ENCODE data around the gene NECTIN2. TPM values are rescaled to one million over a fixed set of nuclear protein-coding genes. Genes with fewer than 3 reads are reported as not detected.

The NECTIN2 gene
- total and polyA plus RNA-seq, 4 donors: 76.9 to 117 (median 94.0) TPM

DNA sequence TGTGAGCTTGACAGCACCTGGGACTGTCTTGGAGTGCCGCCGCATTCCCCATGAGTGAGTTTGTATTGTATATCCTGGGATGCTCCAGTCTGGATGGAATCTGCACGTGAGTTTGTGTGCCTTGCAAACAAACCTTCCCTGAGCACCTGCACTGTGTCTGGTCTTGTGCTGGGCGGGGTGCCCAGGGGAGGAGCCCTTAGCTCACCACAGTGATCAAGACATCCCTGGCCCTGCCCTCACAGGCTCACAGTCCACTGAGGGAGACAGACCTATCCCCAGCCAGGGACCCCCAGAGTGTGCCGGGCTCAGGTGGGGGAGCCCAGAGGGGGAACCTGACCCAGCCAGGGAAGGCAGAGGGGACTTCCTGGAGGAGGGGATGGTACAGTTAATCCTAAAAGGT lies 38.9 kb upstream of the NECTIN2 start:
- TF ChIP-seq CTCF (IDR thresholded peaks at IDR 0.05; ENCODE audit: control extremely low read depth, extremely low read depth): no peak
- Histone ChIP-seq H3K36me3 (ENCODE audit: control insufficient read depth in 4 of 4, insufficient read depth in 4 of 4, low read length in 4 of 4) (peaks cover 0 to 4% (median 1%) of the 10 kb centered on the region in 4 donors), H3K27me3 (ENCODE audit: control insufficient read depth in 3 of 3, insufficient read depth in 3 of 3, low read length in 2 of 3) (no peaks in the 10 kb centered on the region), H3K4me1 (ENCODE audit: control insufficient read depth in 5 of 5, insufficient read depth in 5 of 5, low read length in 5 of 5) (peaks cover 0 to 27% (median 12%) of the 10 kb centered on the region in 5 donors), H3K9ac (ENCODE audit: insufficient read depth in 1 of 2, low read length in 2 of 2) (no peak overlapping the region), H3K9me3 (ENCODE audit: control insufficient read depth in 4 of 4, insufficient read depth in 3 of 4, low read length in 3 of 4) (peaks cover 0 to 4% (median 0%) of the 10 kb centered on the region in 4 donors), H3K27ac (ENCODE audit: low read depth in 1 of 2, low read length in 1 of 2) (peak overlapping the region in 1 of 2 donors; percentile 94), H3K4me3 (no peak overlapping the region)
- ATAC-seq (ENCODE audit: insufficient read depth, low FRiP score) (no peak), DNase-seq (no peak)
- WGBS, 2 donors: 66 to 78% methylated on average over 5 of the region's 5 CpGs

- H3K27ac ChIP-seq (ENCODE audit: low read depth in 1 of 2, low read length in 1 of 2): peak overlapping the region in 1 of 2 donors; percentile 94
- H3K36me3 ChIP-seq (ENCODE audit: control insufficient read depth in 4 of 4, insufficient read depth in 4 of 4, low read length in 4 of 4): peaks cover 0 to 5% (median 1%) of the 10 kb centered on the region in 4 donors
- 21 to 23% methylated on average over 14 of the region's 14 CpGs for WGBS, 2 donors
- H3K4me1 ChIP-seq (ENCODE audit: control insufficient read depth in 5 of 5, insufficient read depth in 5 of 5, low read length in 5 of 5): peaks cover 0 to 27% (median 12%) of the 10 kb centered on the region in 5 donors
- no peak for TF ChIP-seq CTCF (IDR thresholded peaks at IDR 0.05; ENCODE audit: control extremely low read depth, extremely low read depth)
- DNase-seq (peak; percentile 75 to 82 (median 80)), ATAC-seq (ENCODE audit: insufficient read depth, low FRiP score) (peak; percentile 86)
- peaks cover 0 to 4% (median 0%) of the 10 kb centered on the region in 4 donors for H3K9me3 ChIP-seq (ENCODE audit: control insufficient read depth in 4 of 4, insufficient read depth in 3 of 4, low read length in 3 of 4)
- H3K27me3 ChIP-seq (ENCODE audit: control insufficient read depth in 3 of 3, insufficient read depth in 3 of 3, low read length in 2 of 3): no peaks in the 10 kb centered on the region
- H3K9ac ChIP-seq (ENCODE audit: insufficient read depth in 1 of 2, low read length in 2 of 2): no peak overlapping the region
- H3K4me3 ChIP-seq: no peak overlapping the region
Measured at GRCh38 chr19:44807652-44808462, 38.2 kb upstream of the NECTIN2 start.

GRCh38 chr19:44808463-44809371 lies 37.4 kb upstream of the NECTIN2 start, which contains the start of gene BCAM:
BCAM (plus strand) TSS chr19:44809103; CDS start chr19:44809125, 22 bp downstream.
- TF ChIP-seq CTCF (IDR thresholded peaks at IDR 0.05; ENCODE audit: control extremely low read depth, extremely low read depth): no peak
- Histone ChIP-seq H3K4me1 (ENCODE audit: control insufficient read depth in 5 of 5, insufficient read depth in 5 of 5, low read length in 5 of 5) (peaks cover 0 to 27% (median 12%) of the 10 kb centered on the region in 5 donors), H3K4me3 (peak within 1 kb of the TSS; percentile 73), H3K27ac (ENCODE audit: low read depth in 1 of 2, low read length in 1 of 2) (peak within 1 kb of the TSS; percentile 74 to 94), H3K9ac (ENCODE audit: insufficient read depth in 1 of 2, low read length in 2 of 2) (peak within 1 kb of the TSS; percentile 55 to 77), H3K9me3 (ENCODE audit: control insufficient read depth in 4 of 4, insufficient read depth in 3 of 4, low read length in 3 of 4) (peaks cover 0 to 4% (median 0%) of the 10 kb centered on the region in 4 donors), H3K36me3 (ENCODE audit: control insufficient read depth in 4 of 4, insufficient read depth in 4 of 4, low read length in 4 of 4) (peaks cover 0 to 14% (median 6%) of the 10 kb centered on the region in 4 donors), H3K27me3 (ENCODE audit: control insufficient read depth in 3 of 3, insufficient read depth in 3 of 3, low read length in 2 of 3) (no peaks in the 10 kb centered on the region)
- WGBS, 2 donors: 2 to 4% methylated on average over 45 to 59 of the region's 59 CpGs
- peak; percentile 76 for ATAC-seq (ENCODE audit: insufficient read depth, low FRiP score)
- peak; percentile 90 to 94 (median 92) for DNase-seq
